HFFc6 (cell line): ENCODE results near the gene FUOM. TPM values are rescaled to one million over a fixed set of nuclear protein-coding genes. Genes with fewer than 3 reads are reported as not detected.

Experiments
- DNase-seq: peaks from one replicate; pipeline ENCODE4 v3.0.0-alpha.2; 2018
- H3K27ac Mint-ChIP-seq: 2 replicates; pipeline ENCODE4 v1.8.0; 2020; ENCODE audit warnings: mild to moderate bottlenecking, mixed read lengths
- H3K27me3 Mint-ChIP-seq: 2 replicates; pipeline ENCODE4 v1.8.0; 2021; ENCODE audit warnings: mild to moderate bottlenecking, moderate library complexity, mixed read lengths; ENCODE audit not compliant: insufficient read depth
- H3K36me3 Mint-ChIP-seq: 2 replicates; pipeline ENCODE4 v1.8.0; 2021; ENCODE audit warnings: low read depth, mixed read lengths
- H3K4me1 Mint-ChIP-seq: 2 replicates; pipeline ENCODE4 v1.8.0; 2020; ENCODE audit warnings: low read depth, mixed read lengths
- H3K4me3 Mint-ChIP-seq: 2 replicates; pipeline ENCODE4 v1.8.0; 2020; ENCODE audit warnings: mild to moderate bottlenecking, moderate library complexity, mixed read lengths
- H3K9me3 Mint-ChIP-seq: 2 replicates; pipeline ENCODE4 v1.8.0; 2020; ENCODE audit warnings: mild to moderate bottlenecking, mixed read lengths
- total RNA-seq, 6 experiments: library from RNA; stranded (reverse); fragmentation: NEBNext Ultra II Directional; extraction: Animal tissue kit (Norgen Biotek cat#: 25700); gene quantifications; 2 replicates in 1 of 6; 3 replicates in 5 of 6; pipeline ENCODE4 v1.2.3, GENCODE V29; 2021
- TF ChIP-seq, protein P1 (sequence below): fragments of 200-600 bp; sonication (generic); IDR thresholded peaks from 2 replicates; pipeline ENCODE4 v1.5.0; 2021; ENCODE audit warnings: antibody characterized with exemption, mild to moderate bottlenecking

FUOM gene
- total RNA-seq, 6 experiments from 2014 or later, result 0.55 to 8.9 (median 7.8) TPM

GRCh38 chr10:133349577-133350011 is 8.2 kb downstream of the FUOM start:
- Mint-ChIP-seq H3K4me3 (no peak overlapping the region), H3K36me3 (no peaks in the 10 kb centered on the region), H3K27ac (no peak overlapping the region), H3K4me1 (no peaks in the 10 kb centered on the region), H3K27me3 (peaks cover 14% of the 10 kb centered on the region), H3K9me3 (no peaks in the 10 kb centered on the region)
- no peak for DNase-seq
- TF ChIP-seq, protein P1, sequence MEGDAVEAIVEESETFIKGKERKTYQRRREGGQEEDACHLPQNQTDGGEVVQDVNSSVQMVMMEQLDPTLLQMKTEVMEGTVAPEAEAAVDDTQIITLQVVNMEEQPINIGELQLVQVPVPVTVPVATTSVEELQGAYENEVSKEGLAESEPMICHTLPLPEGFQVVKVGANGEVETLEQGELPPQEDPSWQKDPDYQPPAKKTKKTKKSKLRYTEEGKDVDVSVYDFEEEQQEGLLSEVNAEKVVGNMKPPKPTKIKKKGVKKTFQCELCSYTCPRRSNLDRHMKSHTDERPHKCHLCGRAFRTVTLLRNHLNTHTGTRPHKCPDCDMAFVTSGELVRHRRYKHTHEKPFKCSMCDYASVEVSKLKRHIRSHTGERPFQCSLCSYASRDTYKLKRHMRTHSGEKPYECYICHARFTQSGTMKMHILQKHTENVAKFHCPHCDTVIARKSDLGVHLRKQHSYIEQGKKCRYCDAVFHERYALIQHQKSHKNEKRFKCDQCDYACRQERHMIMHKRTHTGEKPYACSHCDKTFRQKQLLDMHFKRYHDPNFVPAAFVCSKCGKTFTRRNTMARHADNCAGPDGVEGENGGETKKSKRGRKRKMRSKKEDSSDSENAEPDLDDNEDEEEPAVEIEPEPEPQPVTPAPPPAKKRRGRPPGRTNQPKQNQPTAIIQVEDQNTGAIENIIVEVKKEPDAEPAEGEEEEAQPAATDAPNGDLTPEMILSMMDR, result no peak

DNA sequence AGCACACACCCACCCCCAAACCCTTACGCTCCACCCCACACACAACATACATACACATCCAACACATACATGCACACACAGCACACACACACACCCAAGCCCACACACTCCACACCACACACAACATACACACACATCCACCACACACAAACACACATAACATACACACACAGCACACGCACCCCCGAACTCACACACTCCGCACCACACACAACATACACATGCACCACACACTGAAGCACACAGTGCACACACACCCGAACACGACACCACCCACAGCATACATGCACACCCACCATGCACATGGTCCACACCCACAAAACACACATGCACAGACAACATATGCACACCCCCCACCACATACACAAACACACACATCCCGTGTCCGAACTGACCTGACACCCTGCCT is 8.7 kb downstream of the FUOM start:
- Mint-ChIP-seq H3K4me1 (no peaks in the 10 kb centered on the region), H3K4me3 (no peak overlapping the region), H3K27me3 (peaks cover 14% of the 10 kb centered on the region), H3K27ac (no peak overlapping the region), H3K36me3 (no peaks in the 10 kb centered on the region), H3K9me3 (no peaks in the 10 kb centered on the region)
- TF ChIP-seq, protein P1, result no peak
- no peak for DNase-seq

GRCh38 chr10:133347710-133348517 is 9.9 kb downstream of the FUOM start:
- Mint-ChIP-seq H3K4me3 (no peak overlapping the region), H3K4me1 (no peaks in the 10 kb centered on the region), H3K27me3 (peaks cover 14% of the 10 kb centered on the region), H3K36me3 (no peaks in the 10 kb centered on the region), H3K27ac (no peak overlapping the region), H3K9me3 (no peaks in the 10 kb centered on the region)
- no peak for DNase-seq
- TF ChIP-seq, protein P1, result no peak

DNA sequence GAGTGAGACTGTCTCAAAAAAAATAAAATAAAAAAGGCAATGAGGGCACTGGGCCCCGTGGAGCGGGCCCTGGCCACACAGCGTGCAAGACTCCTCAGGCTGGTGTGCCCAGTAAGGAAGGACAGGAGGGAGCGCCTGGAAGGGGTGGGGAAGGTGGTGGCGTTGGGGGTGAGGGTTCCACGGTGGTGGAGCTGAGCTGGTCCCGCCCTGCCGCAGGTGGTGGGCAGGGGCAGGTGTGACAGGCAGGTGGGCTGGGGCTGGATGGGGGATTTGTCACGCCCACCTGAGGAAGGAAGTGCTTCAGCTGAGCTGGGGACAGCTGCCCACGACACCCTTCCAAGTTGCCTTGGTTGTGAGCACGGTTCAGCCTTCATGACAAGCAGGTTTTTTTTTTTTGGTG is 11.4 kb downstream of the FUOM start:
- Mint-ChIP-seq H3K36me3 (no peaks in the 10 kb centered on the region), H3K4me3 (no peak overlapping the region), H3K27ac (no peak overlapping the region), H3K4me1 (no peaks in the 10 kb centered on the region), H3K9me3 (no peaks in the 10 kb centered on the region), H3K27me3 (peaks cover 14% of the 10 kb centered on the region)
- no peak for DNase-seq
- TF ChIP-seq, protein P1, result no peak

DNA sequence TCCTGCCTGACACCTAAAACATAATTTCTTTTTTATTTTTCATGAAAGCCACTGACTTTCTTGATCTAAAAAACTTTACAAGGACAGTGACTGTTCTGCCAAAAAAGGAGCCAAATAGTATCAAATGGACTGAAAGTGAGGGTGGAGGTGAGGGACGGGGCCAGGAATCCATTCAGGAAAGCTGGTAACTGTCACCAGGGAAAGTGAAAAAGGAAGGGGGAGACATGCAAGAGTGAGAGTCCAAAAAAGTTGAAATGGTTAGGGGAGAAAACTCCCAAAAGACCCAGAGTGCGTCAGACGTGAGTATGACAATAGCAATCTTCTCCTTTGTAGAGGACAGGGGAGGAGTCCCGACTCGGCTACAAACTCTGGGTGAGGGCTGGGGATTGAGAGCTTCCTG is 13.6 kb downstream of the FUOM start:
- H3K36me3 Mint-ChIP-seq, result no peaks in the 10 kb centered on the region
- H3K9me3 Mint-ChIP-seq, result no peaks in the 10 kb centered on the region

More for the DNA sequence above, 13.6 kb downstream of the FUOM start:
- no peak for DNase-seq
- Mint-ChIP-seq H3K4me1 (no peaks in the 10 kb centered on the region), H3K27ac (no peak overlapping the region), H3K27me3 (peaks cover 25% of the 10 kb centered on the region), H3K4me3 (no peak overlapping the region)
- TF ChIP-seq, protein P1, result no peak
